ENCODE measurements around the gene GABRE.

- TF ChIP-seq, protein P1, sequence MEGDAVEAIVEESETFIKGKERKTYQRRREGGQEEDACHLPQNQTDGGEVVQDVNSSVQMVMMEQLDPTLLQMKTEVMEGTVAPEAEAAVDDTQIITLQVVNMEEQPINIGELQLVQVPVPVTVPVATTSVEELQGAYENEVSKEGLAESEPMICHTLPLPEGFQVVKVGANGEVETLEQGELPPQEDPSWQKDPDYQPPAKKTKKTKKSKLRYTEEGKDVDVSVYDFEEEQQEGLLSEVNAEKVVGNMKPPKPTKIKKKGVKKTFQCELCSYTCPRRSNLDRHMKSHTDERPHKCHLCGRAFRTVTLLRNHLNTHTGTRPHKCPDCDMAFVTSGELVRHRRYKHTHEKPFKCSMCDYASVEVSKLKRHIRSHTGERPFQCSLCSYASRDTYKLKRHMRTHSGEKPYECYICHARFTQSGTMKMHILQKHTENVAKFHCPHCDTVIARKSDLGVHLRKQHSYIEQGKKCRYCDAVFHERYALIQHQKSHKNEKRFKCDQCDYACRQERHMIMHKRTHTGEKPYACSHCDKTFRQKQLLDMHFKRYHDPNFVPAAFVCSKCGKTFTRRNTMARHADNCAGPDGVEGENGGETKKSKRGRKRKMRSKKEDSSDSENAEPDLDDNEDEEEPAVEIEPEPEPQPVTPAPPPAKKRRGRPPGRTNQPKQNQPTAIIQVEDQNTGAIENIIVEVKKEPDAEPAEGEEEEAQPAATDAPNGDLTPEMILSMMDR (IDR thresholded peaks at IDR 0.05) = no peak
- TF ChIP-seq POLR2A (IDR thresholded peaks at IDR 0.05) = no peak
These were observed 62.3 kb downstream of the GABRE start for GRCh38 chrX:151912221-151912620.

All from body of pancreas (tissue), 4 donors.